ENCODE results near the gene MEGF8. TPM values are rescaled to one million over a fixed set of nuclear protein-coding genes. Genes with fewer than 3 reads are reported as not detected.

MEGF8 gene
- total and polyA plus RNA-seq, 2 of the 8 experiments (the other 6 are each of a cell fraction or from before 2014, with no cell fraction given), result 13.0 to 23.7 TPM

DNA sequence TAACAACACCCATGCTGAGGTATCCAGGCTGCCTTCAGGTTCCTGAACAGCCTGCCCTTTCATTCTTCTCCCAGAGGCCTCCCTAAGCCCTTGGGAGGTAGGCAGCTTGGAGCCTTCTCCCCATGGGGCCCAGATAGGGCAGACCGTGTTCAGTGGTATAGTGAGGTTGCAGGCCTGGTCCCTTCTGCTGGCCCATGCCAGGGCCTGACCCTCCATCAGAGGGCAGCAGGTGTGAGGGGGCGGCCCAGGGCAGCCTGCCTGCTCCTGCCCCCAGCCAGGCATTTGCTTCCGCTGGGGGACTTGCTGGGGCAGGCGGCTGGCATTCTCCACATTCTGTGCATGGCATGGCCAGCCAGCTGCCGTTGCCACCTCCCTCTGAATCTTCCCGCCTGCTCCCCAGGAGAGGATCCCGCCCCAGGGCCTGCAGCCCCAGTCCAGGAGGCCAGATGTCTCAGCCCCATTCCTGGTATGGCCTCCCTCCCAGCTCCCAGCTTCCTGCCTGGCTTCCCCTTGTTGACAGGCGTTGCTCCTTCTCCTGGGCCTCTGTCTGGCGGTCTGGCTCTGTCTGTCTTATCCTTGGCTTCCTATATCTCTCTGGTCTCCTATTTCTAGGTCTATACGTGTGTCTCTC lies 47.5 kb upstream of the MEGF8 start:
- Histone ChIP-seq H3K79me1 (ENCODE audit: low read depth, low read length) (peaks cover 2% of the 10 kb centered on the region; the same call in 1 of the 2 replicates), H2BK12ac (ENCODE audit: low read depth, low read length) (no peak overlapping the region), H3K56ac (replicated peaks; ENCODE audit: insufficient read length, low read depth, low read length) (no peak overlapping the region), H3K14ac (ENCODE audit: insufficient read length) (no peak overlapping the region), H2BK120ac (replicated peaks; ENCODE audit: low read depth, low read length) (no peak overlapping the region), H3K9ac (replicated peaks in 1 of 4; ENCODE audit: extremely low read depth in 1 of 4, low read depth in 3 of 4, low read length in 3 of 4) (no peak overlapping the region), H3K27me3 (replicated peaks in 1 of 4; ENCODE audit: control insufficient read depth in 3 of 4, extremely low read depth in 1 of 4, insufficient read depth in 3 of 4, low read length in 3 of 4) (no peaks in the 10 kb centered on the region), H3K27ac (ENCODE audit: low read depth, low read length) (no peak overlapping the region), H3K36me3 (ENCODE audit: control insufficient read depth in 2 of 4, insufficient read depth in 4 of 4, low read length in 3 of 4) (peaks cover 0 to 10% (median 5%) of the 10 kb centered on the region in 4 experiments; a peak in 2 of 8 replicates), H4K20me1 (replicated peaks in 1 of 2; ENCODE audit: control insufficient read depth in 1 of 2, insufficient read depth in 2 of 2, low read length in 2 of 2) (peaks cover 0 to 10% of the 10 kb centered on the region in 2 experiments), H3K79me2 (ENCODE audit: control insufficient read depth in 1 of 2, insufficient read depth in 2 of 2, low read length in 2 of 2) (no peaks in the 10 kb centered on the region; a peak in 1 of 4 replicates), H4K8ac (ENCODE audit: extremely low read depth, insufficient read depth, low read length) (0 out of 2 replicates have a peak overlapping the region, but pooled peaks have one; percentile 29), H2AK5ac (ENCODE audit: low read depth, low read length) (no peak overlapping the region), H3K4me2 (ENCODE audit: insufficient read depth in 1 of 2, low read depth in 2 of 2, low read length in 2 of 2) (no peak overlapping the region), H4K5ac (ENCODE audit: insufficient read length, low read depth, low read length) (no peak overlapping the region), H2BK20ac (ENCODE audit: low read length) (no peak overlapping the region), H3K9me3 (ENCODE audit: insufficient read depth in 2 of 2, low read depth in 1 of 2, low read length in 1 of 2) (no peaks in the 10 kb centered on the region), H3K18ac (ENCODE audit: extremely low read depth, low read length) (no peak overlapping the region), H3K4me1 (replicated peaks in 1 of 4; ENCODE audit: control insufficient read depth in 3 of 4, insufficient read depth in 4 of 4, low read length in 3 of 4) (peaks cover 9 to 27% (median 15%) of the 10 kb centered on the region in 4 experiments), H3K4ac (replicated peaks; ENCODE audit: insufficient read length, low read depth, low read length) (no peak overlapping the region), H2AFZ (ENCODE audit: low read length) (no peak overlapping the region), H3K23me2 (ENCODE audit: low read depth, low read length) (peaks cover 14% of the 10 kb centered on the region; the same call in 1 of the 2 replicates), H3K23ac (ENCODE audit: insufficient read length) (no peak overlapping the region), H2BK5ac (ENCODE audit: low read depth, low read length) (no peak overlapping the region), H4K91ac (replicated peaks; ENCODE audit: insufficient read length, low read length) (no peak overlapping the region), H2BK15ac (ENCODE audit: low read length) (peak overlapping the region; percentile 29; the same call in 1 of the 2 replicates), H3K4me3 (ENCODE audit: extremely low read depth in 1 of 4, insufficient read depth in 2 of 4, low read depth in 3 of 4, low read length in 4 of 4) (no peak overlapping the region)
- POLR2A ChIA-PET (ENCODE audit: partially characterized antibody), result interaction anchor here (0.9 to 6.5 kb wide), 3 partner anchors 7 to 44 kb away, joined by 3 to 68 read pairs (median 27); partner anchors contain the start of gene CIC
- 89% methylated on average over 10 of the region's 10 CpGs; no CpG with 5 or more reads in 1 of the 2 experiments for WGBS, 2 experiments (ENCODE audit: extremely low coverage in 1 of 2, insufficient coverage in 1 of 2, insufficient read length in 1 of 2, insufficient replicate concordance in 2 of 2, low coverage in 1 of 2, low lambda C conversion rate in 2 of 2, missing lambda C conversion rate in 1 of 2)
- DNase-seq (ENCODE audit: low read depth in 1 of 2, low spot score in 2 of 2), result no peak
- FAIRE-seq, result no peak
- CTCF ChIA-PET (ENCODE audit: partially characterized antibody), result interaction anchor here (0.9 to 7.4 kb wide), 12 partner anchors 7 to 153 kb away, joined by 3 to 260 read pairs (median 11); partner anchors contain the start of genes CIC, ERF and GSK3A
- TF ChIP-seq RNF2 (IDR thresholded peaks at IDR 0.05; ENCODE audit: borderline replicate concordance, low read depth, low read length, missing control alignments, poor library complexity, severe bottlenecking), result no peak
- no peak for TF ChIP-seq CBX5 (IDR thresholded peaks at IDR 0.05; ENCODE audit: low read depth, low read length)
- TF ChIP-seq TAF1 (IDR thresholded peaks at IDR 0.05; ENCODE audit: low read depth, low read length), result no peak
- TF ChIP-seq TEAD4 (IDR thresholded peaks at IDR 0.05; ENCODE audit: low read depth, low read length), result no peak
- TF ChIP-seq, protein P1, sequence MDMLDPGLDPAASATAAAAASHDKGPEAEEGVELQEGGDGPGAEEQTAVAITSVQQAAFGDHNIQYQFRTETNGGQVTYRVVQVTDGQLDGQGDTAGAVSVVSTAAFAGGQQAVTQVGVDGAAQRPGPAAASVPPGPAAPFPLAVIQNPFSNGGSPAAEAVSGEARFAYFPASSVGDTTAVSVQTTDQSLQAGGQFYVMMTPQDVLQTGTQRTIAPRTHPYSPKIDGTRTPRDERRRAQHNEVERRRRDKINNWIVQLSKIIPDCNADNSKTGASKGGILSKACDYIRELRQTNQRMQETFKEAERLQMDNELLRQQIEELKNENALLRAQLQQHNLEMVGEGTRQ (IDR thresholded peaks at IDR 0.05; ENCODE audit: low read length), result no peak
- no peak for TF ChIP-seq NRF1 (IDR thresholded peaks at IDR 0.05; ENCODE audit: low read depth, low read length)
- no peak for TF ChIP-seq EZH2 (IDR thresholded peaks at IDR 0.05; ENCODE audit: low read depth, low read length, severe bottlenecking)
- no peak for TF ChIP-seq SIRT6 (IDR thresholded peaks at IDR 0.05; ENCODE audit: low read length)
- no peak for TF ChIP-seq CHD1 (IDR thresholded peaks at IDR 0.05; ENCODE audit: low read depth, low read length)
- TF ChIP-seq RFX5 (IDR thresholded peaks at IDR 0.05; ENCODE audit: borderline replicate concordance, low read depth, low read length), result no peak
- no peak for TF ChIP-seq ZNF274 (IDR thresholded peaks at IDR 0.05; ENCODE audit: borderline replicate concordance, extremely low read depth, low read length)
